ENCODE results near the gene STXBP1. TPM values are rescaled to one million over a fixed set of nuclear protein-coding genes. Genes with fewer than 3 reads are reported as not detected.

STXBP1 gene
- total and polyA plus RNA-seq, 9 of the 15 experiments (the other 6 are each of a cell fraction or from before 2014, with no cell fraction given): 4.6 to 35.1 (median 9.7) TPM

DNA sequence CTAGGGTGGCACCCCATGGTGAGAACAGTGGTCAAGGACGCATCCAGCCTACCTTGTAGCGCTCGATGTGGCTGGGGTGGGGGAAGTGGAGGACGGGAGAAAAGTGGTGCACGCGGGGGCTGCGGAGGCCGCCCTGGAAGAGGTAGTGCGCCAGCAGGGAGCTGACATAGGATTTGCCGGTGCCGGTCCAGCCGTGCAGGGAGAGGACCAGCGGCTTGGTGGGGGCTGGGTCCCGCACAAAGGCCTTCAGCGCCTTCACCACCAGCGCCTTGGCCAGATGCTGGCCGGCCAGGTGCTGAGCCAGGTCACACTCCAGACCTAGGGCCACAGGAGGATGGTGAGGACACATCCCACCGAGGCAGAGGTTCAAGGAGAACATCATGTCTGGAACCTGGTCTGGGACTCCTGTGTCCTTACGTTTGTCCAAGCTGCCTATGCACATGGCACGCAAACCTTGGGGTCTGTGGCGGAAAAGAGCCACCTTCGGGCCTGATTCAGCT lies 122.2 kb downstream of the STXBP1 start (continued):
- no peak for TF ChIP-seq MBD1 (CRISPR knock-in tag; IDR thresholded peaks at IDR 0.05)
- peak; percentile 14; the same call in 1 of the 2 replicates for TF ChIP-seq ZNF263 (CRISPR knock-in tag; IDR thresholded peaks at IDR 0.05; ENCODE audit: borderline replicate concordance)
- TF ChIP-seq ZFP30 (CRISPR knock-in tag; IDR thresholded peaks at IDR 0.05; ENCODE audit: borderline replicate concordance): no peak
- TF ChIP-seq STAT5A (IDR thresholded peaks at IDR 0.05; ENCODE audit: borderline replicate concordance, low read length): no peak
- no peak for TF ChIP-seq TGIF2 (CRISPR knock-in tag; IDR thresholded peaks at IDR 0.05)
- TF ChIP-seq, protein P1, sequence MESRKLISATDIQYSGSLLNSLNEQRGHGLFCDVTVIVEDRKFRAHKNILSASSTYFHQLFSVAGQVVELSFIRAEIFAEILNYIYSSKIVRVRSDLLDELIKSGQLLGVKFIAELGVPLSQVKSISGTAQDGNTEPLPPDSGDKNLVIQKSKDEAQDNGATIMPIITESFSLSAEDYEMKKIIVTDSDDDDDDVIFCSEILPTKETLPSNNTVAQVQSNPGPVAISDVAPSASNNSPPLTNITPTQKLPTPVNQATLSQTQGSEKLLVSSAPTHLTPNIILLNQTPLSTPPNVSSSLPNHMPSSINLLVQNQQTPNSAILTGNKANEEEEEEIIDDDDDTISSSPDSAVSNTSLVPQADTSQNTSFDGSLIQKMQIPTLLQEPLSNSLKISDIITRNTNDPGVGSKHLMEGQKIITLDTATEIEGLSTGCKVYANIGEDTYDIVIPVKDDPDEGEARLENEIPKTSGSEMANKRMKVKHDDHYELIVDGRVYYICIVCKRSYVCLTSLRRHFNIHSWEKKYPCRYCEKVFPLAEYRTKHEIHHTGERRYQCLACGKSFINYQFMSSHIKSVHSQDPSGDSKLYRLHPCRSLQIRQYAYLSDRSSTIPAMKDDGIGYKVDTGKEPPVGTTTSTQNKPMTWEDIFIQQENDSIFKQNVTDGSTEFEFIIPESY (CRISPR knock-in tag; IDR thresholded peaks at IDR 0.05): peak; percentile 89
- TF ChIP-seq KDM4B (IDR thresholded peaks at IDR 0.05; ENCODE audit: borderline replicate concordance in 2 of 2, low read depth in 1 of 2): 0 out of 4 replicates have a peak, but pooled peaks of 1 of the 2 experiments have one; percentile 10
- no peak for TF ChIP-seq ZNF311 (CRISPR knock-in tag; IDR thresholded peaks at IDR 0.05)
- no peak for TF ChIP-seq GTF2B (IDR thresholded peaks at IDR 0.05; ENCODE audit: extremely low read depth, insufficient read length)
- no peak for TF ChIP-seq KDM5B (IDR thresholded peaks at IDR 0.05; ENCODE audit: insufficient replicate concordance, low read depth, low read length)
- no peak for TF ChIP-seq MBD2 (IDR thresholded peaks at IDR 0.05; ENCODE audit: borderline replicate concordance, low read depth)
- TF ChIP-seq ZFP1 (CRISPR knock-in tag; IDR thresholded peaks at IDR 0.05): no peak
- TF ChIP-seq CLOCK (CRISPR knock-in tag; IDR thresholded peaks at IDR 0.05; ENCODE audit: borderline replicate concordance): no peak
- TF ChIP-seq ZNF384 (IDR thresholded peaks at IDR 0.05; ENCODE audit: low read depth, low read length): no peak
- TF ChIP-seq TSC22D4 (tag; IDR thresholded peaks at IDR 0.05): no peak
- no peak for TF ChIP-seq ZNF253 (CRISPR knock-in tag; conservative IDR thresholded peaks at IDR 0.05)
- TF ChIP-seq C11orf30 (IDR thresholded peaks at IDR 0.05; ENCODE audit: low read depth): no peak
- TF ChIP-seq MCM5 (IDR thresholded peaks at IDR 0.05; ENCODE audit: low read depth): no peak
- TF ChIP-seq PHF8 (IDR thresholded peaks at IDR 0.05; ENCODE audit: borderline replicate concordance, low read length): no peak
- no peak; the same call in 1 of the 2 replicates for TF ChIP-seq BMI1 (IDR thresholded peaks at IDR 0.05; ENCODE audit: low read length)
- peak; percentile 30; the same call in 1 of the 2 replicates for TF ChIP-seq NR2C2 (CRISPR knock-in tag; IDR thresholded peaks at IDR 0.05)
- TF ChIP-seq NR2C2 (tag; IDR thresholded peaks at IDR 0.05): no peak

Measured in K562 (cell line).